Measurements from ENCODE around the gene PDE4D.

- TF ChIP-seq CTCF (IDR thresholded peaks at IDR 0.05) (no peak), POLR2A (IDR thresholded peaks at IDR 0.05) (no peak)
Observed at GRCh38 chr5:59522201-59522831, 371.2 kb downstream of the PDE4D start.

Measured in tibial nerve (tissue), 3 donors.